B cell (primary cell): ENCODE data around the gene SMIM45.

Experiments
- ATAC-seq: fragments of 200-7000 bp; cut with Tn5 transposase; one replicate; pipeline ENCODE4 v1.10.0; 2021; ENCODE audit warnings: low read depth, mild to moderate bottlenecking, moderate number of reproducible peaks, moderate library complexity
- CTCF ChIA-PET: fragments of 350-600 bp; sonication (Branson Sonifier 250); formaldehyde crosslinking; loops from one replicate; lab custom pipeline; 2021; ENCODE audit warnings: antibody characterized with exemption, inconsistent platforms; lab: Charles Lee
- POLR2A ChIA-PET: fragments of 350-600 bp; sonication (Branson Sonifier 250); formaldehyde crosslinking; loops from one replicate; lab custom pipeline; 2021; ENCODE audit warnings: antibody characterized with exemption; lab: Charles Lee
- DNase-seq: peaks from one replicate; pipeline ENCODE4 v3.0.0; 2013
- H2AFZ ChIP-seq: 2 replicates; pipeline ENCODE4 v1.6.1; 2012; ENCODE audit warnings: mild to moderate bottlenecking, low read depth, low read length; ENCODE audit not compliant: insufficient read depth, poor library complexity, severe bottlenecking
- H3K27ac ChIP-seq, 2 donors: 1 replicate in 1 of 2; 2 replicates in 1 of 2; pipeline ENCODE4 v1.5.1; 2012 to 2013; ENCODE audit warnings: low read length in 2 of 2, mild to moderate bottlenecking in 2 of 2, moderate library complexity in 1 of 2
- H3K27me3 ChIP-seq, 4 experiments: fragments of 200-600 bp in 1 of 4; sonication (generic) in 1 of 4; replicated peaks in 1 of 4; 1 replicate in 2 of 4; 2 replicates in 2 of 4; pipeline versions ENCODE4 v1.6.1 to v1.7.0; 2013 to 2016; ENCODE audit warnings: low read length in 3 of 4, mild to moderate bottlenecking in 2 of 4, mixed read lengths in 1 of 4, moderate library complexity in 1 of 4; ENCODE audit not compliant: insufficient read depth in 4 of 4, control insufficient read depth in 3 of 4; ENCODE audit errors: control extremely low read depth in 1 of 4
- H3K36me3 ChIP-seq, 2 experiments: replicated peaks in 1 of 2; 1 replicate in 1 of 2; 2 replicates in 1 of 2; pipeline versions ENCODE4 v1.6.1 to v1.7.1; 2013; ENCODE audit warnings: low read length in 1 of 2; ENCODE audit not compliant: insufficient read depth in 2 of 2, control insufficient read depth in 1 of 2; ENCODE audit errors: control extremely low read depth in 1 of 2, extremely low read depth in 1 of 2
- H3K4me1 ChIP-seq, 2 donors: fragments of 200-600 bp in 1 of 2; sonication (generic) in 1 of 2; 1 replicate in 1 of 2; 2 replicates in 1 of 2; pipeline versions ENCODE4 v1.5.1 to v1.6.1; 2013 to 2017; ENCODE audit warnings: low read length in 2 of 2; ENCODE audit not compliant: control insufficient read depth in 2 of 2, insufficient read depth in 2 of 2
- H3K4me2 ChIP-seq: replicated peaks from 2 replicates; pipeline ENCODE3; 2012; ENCODE audit warnings: mild to moderate bottlenecking, low read depth, low read length; ENCODE audit not compliant: poor library complexity, severe bottlenecking
- H3K4me3 ChIP-seq, 5 experiments: fragments of 200-600 bp in 1 of 5; sonication (generic) in 1 of 5; 1 replicate in 3 of 5; 2 replicates in 2 of 5; pipeline versions ENCODE4 v1.5.1 to v1.7.0; 2011 to 2016; ENCODE audit warnings: low read length in 4 of 5, mild to moderate bottlenecking in 4 of 5, low read depth in 2 of 5, control low read depth in 1 of 5, moderate library complexity in 1 of 5; ENCODE audit not compliant: insufficient read depth in 1 of 5; ENCODE audit errors: control extremely low read depth in 1 of 5, extremely low read depth in 1 of 5
- H3K79me2 ChIP-seq: fragments of 200-600 bp; sonication (generic); one replicate; pipeline ENCODE4 v1.6.0; 2016; ENCODE audit warnings: low read length; ENCODE audit not compliant: control insufficient read depth, insufficient read depth
- H3K9ac ChIP-seq: fragments of 200-600 bp; sonication (generic); 2 replicates; pipeline ENCODE4 v1.6.1; 2017; ENCODE audit warnings: mild to moderate bottlenecking, low read length, moderate library complexity
- H3K9me3 ChIP-seq, 3 donors: one replicate each; pipeline versions ENCODE4 v1.6.1 to v1.7.1; 2013; ENCODE audit warnings: low read length in 2 of 3; ENCODE audit not compliant: control insufficient read depth in 2 of 3, insufficient read depth in 1 of 3; ENCODE audit errors: control extremely low read depth in 1 of 3
- H4K20me1 ChIP-seq: 2 replicates; pipeline ENCODE4 v1.6.0; 2012; ENCODE audit warnings: mild to moderate bottlenecking, low read length; ENCODE audit not compliant: insufficient read depth, control insufficient read depth, poor library complexity, severe bottlenecking
- H3K27ac Mint-ChIP-seq: one replicate; pipeline ENCODE4 v1.8.0; 2021; ENCODE audit warnings: mixed read lengths
- H3K27me3 Mint-ChIP-seq: one replicate; pipeline ENCODE4 v1.8.0; 2021; ENCODE audit warnings: mixed read lengths
- H3K4me1 Mint-ChIP-seq: one replicate; pipeline ENCODE4 v1.8.0; 2021; ENCODE audit warnings: mixed read lengths
- H3K4me3 Mint-ChIP-seq: one replicate; pipeline ENCODE4 v1.8.0; 2021; ENCODE audit warnings: mixed read lengths
- H3K9me3 Mint-ChIP-seq: one replicate; pipeline ENCODE4 v1.8.0; 2022; ENCODE audit warnings: mixed read lengths; ENCODE audit not compliant: insufficient read depth
- EZH2 ChIP-seq: IDR thresholded peaks from 2 replicates; pipeline ENCODE4 v1.6.1; 2012; ENCODE audit warnings: borderline replicate concordance, low read depth, mild to moderate bottlenecking, moderate library complexity, low read length; ENCODE audit not compliant: insufficient read depth, poor library complexity, severe bottlenecking
- WGBS: methylation state at CpG from one replicate; pipeline ENCODE4 v1.1.5; 2013; ENCODE audit warnings: missing lambda C conversion rate; ENCODE audit not compliant: insufficient coverage; 5-methylcytosine and 5-hydroxymethylcytosine counted together
- intact Hi-C: fragments of 100-400 bp; cut with micrococcal nuclease; formaldehyde crosslinking; loops from one replicate; pipeline ENCODE4 v1.10.0; 2022
- TF ChIP-seq, protein P1 (sequence below): fragments of 200-600 bp; IDR thresholded peaks from one replicate; pipeline ENCODE4 v1.8.0; 2022; ENCODE audit warnings: antibody characterized with exemption, mild to moderate bottlenecking

SMIM45 gene

DNA sequence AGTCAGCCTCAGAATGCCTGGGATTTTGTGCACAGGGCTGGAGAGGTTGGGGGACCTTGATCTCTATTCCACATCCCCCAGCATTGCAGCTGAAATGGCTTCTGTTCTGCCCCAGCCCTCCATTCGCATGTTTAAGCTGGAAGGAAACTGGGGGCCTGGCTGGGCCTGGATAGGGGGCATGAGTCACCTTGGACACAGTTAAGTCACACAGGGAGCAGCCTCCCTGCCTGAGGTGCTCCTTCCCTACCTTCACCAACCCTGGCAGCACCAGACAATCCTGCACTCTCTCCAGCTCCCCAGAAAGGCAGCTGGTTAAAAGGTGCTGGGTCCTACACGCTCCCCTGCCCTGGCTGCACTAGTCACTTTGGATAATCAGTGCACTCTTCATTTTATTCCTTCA lies 763 bp downstream of the SMIM45 start:
- ATAC-seq (no peak), DNase-seq (no peak)
- WGBS, result 92% methylated on average over 2 of the region's 2 CpGs
- Histone ChIP-seq H4K20me1 (no peaks in the 10 kb centered on the region), H3K9me3 (no peaks in the 10 kb centered on the region), H3K9ac (no peak overlapping the region), H3K36me3 (no peaks in the 10 kb centered on the region), H2AFZ (no peak overlapping the region), H3K4me3 (no peak overlapping the region), H3K79me2 (no peaks in the 10 kb centered on the region), H3K27ac (no peak overlapping the region), H3K4me1 (peaks cover 21 to 46% of the 10 kb centered on the region in 2 donors), H3K4me2 (peak overlapping the region; percentile 46), H3K27me3 (no peaks in the 10 kb centered on the region)
- Mint-ChIP-seq H3K27me3 (no peaks in the 10 kb centered on the region), H3K4me3 (no peak overlapping the region), H3K9me3 (no peaks in the 10 kb centered on the region), H3K4me1 (peaks cover 50% of the 10 kb centered on the region), H3K27ac (no peak overlapping the region)
- TF ChIP-seq EZH2, result no peak
- TF ChIP-seq, protein P1, sequence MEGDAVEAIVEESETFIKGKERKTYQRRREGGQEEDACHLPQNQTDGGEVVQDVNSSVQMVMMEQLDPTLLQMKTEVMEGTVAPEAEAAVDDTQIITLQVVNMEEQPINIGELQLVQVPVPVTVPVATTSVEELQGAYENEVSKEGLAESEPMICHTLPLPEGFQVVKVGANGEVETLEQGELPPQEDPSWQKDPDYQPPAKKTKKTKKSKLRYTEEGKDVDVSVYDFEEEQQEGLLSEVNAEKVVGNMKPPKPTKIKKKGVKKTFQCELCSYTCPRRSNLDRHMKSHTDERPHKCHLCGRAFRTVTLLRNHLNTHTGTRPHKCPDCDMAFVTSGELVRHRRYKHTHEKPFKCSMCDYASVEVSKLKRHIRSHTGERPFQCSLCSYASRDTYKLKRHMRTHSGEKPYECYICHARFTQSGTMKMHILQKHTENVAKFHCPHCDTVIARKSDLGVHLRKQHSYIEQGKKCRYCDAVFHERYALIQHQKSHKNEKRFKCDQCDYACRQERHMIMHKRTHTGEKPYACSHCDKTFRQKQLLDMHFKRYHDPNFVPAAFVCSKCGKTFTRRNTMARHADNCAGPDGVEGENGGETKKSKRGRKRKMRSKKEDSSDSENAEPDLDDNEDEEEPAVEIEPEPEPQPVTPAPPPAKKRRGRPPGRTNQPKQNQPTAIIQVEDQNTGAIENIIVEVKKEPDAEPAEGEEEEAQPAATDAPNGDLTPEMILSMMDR, result no peak
- intact Hi-C loops, result no loop called here
- ChIA-PET CTCF (interaction anchor here (0.7 to 6.1 kb wide), 9 partner anchors 9 to 254 kb away, joined by 3 to 53 read pairs (median 4); partner anchors contain the start of gene MEI1), POLR2A (interaction anchor here (1.4 to 1.9 kb wide), 3 partner anchors 12 to 37 kb away, joined by 3 to 5 read pairs (median 3); no protein-coding TSS in a partner anchor)

DNA sequence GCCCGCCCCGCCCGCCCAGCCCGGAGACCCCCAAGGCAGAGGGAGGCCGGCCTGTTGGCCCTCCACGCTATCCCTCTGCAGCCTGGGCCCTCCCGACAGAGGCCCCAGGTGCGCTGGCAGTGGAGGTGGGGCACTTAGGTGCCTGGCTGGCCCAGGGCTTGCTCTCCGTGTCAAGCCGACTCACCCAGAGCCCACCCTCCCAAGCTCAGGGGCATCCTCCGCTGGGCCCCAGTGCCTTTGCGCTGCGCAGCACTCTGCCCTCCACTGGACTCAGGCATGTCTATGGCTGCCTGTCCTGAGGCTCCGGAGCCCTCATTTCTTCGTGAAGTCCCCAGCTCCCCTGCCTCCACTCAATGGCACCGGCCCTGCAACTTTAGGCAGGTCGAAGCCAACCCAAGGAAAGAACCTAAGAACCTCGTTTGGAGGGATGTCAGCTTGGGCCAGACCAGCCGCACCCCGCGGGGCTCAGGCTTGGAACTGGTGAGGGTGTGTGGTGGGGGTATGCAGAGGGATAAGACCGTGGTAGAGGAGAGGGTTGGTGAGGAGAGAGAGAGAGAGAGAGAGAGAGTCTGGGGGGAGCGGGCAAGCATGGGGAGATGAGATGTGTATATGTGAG lies 6.1 kb downstream of the SMIM45 start:
- Histone ChIP-seq H3K9me3 (no peaks in the 10 kb centered on the region), H3K27ac (no peak overlapping the region), H3K79me2 (no peaks in the 10 kb centered on the region), H3K4me2 (peak overlapping the region; percentile 69), H3K4me3 (peak overlapping the region in 1 of 5 experiments; percentile 19), H3K27me3 (no peaks in the 10 kb centered on the region), H2AFZ (peak overlapping the region; percentile 72), H3K36me3 (no peaks in the 10 kb centered on the region), H3K9ac (no peak overlapping the region), H4K20me1 (no peaks in the 10 kb centered on the region), H3K4me1 (peaks cover 11 to 22% of the 10 kb centered on the region in 2 donors)
- ATAC-seq (peak; percentile 28), DNase-seq (no peak)
- Mint-ChIP-seq H3K4me3 (peak overlapping the region; percentile 26), H3K27me3 (no peaks in the 10 kb centered on the region), H3K4me1 (peaks cover 21% of the 10 kb centered on the region), H3K27ac (no peak overlapping the region), H3K9me3 (no peaks in the 10 kb centered on the region)
- ChIA-PET POLR2A (no interaction called here), CTCF (interaction anchor here (1.0 to 4.5 kb wide), 4 partner anchors 129 to 261 kb away, joined by 3 to 19 read pairs (median 4); no protein-coding TSS in a partner anchor)
- intact Hi-C loops, result loop anchor here (1.0 to 5.0 kb wide), 3 partner anchors 114 to 261 kb away; partner anchors contain the start of genes NAGA and PHETA2
- WGBS, result 46% methylated on average over 20 of the region's 23 CpGs
- TF ChIP-seq, protein P1, result peak; percentile 44
- no peak for TF ChIP-seq EZH2
